NCI-H510A treated with DMSO at 0.1 percent for 48 hours (cell line): ENCODE data around the gene ZNF488.

ENCODE experiments used
- DNase-seq: peaks from one replicate; lab custom pipeline; 2025; lab: John Stamatoyannopoulos, UW

ZNF488 gene

GRCh38 chr10:47366181-47366631 is 17.9 kb downstream of the ZNF488 start:
- DNase-seq: no peak

- no peak for DNase-seq
Measured at GRCh38 chr10:47365431-47366180, 18.5 kb downstream of the ZNF488 start.

GRCh38 chr10:47364911-47365310 is 19.2 kb downstream of the ZNF488 start:
- DNase-seq: no peak

GRCh38 chr10:47364366-47364765 is 19.7 kb downstream of the ZNF488 start:
- peak; percentile 80 for DNase-seq

- DNase-seq: no peak
Measured at GRCh38 chr10:47363781-47364180, 20.3 kb downstream of the ZNF488 start.

- DNase-seq: no peak
Measured at GRCh38 chr10:47362199-47362598, 21.9 kb downstream of the ZNF488 start.

GRCh38 chr10:47361293-47361692 is 22.8 kb downstream of the ZNF488 start:
- DNase-seq: peak; percentile 24

- no peak for DNase-seq
Measured at GRCh38 chr10:47360419-47361040, 23.6 kb downstream of the ZNF488 start.

GRCh38 chr10:47359626-47360418 is 24.3 kb downstream of the ZNF488 start:
- DNase-seq: no peak

GRCh38 chr10:47359101-47359500 is 25.0 kb downstream of the ZNF488 start:
- no peak for DNase-seq

GRCh38 chr10:47358457-47358856 is 25.6 kb downstream of the ZNF488 start:
- no peak for DNase-seq

GRCh38 chr10:47357911-47358310 is 26.2 kb downstream of the ZNF488 start:
- DNase-seq: no peak

GRCh38 chr10:47357131-47357582 is 26.9 kb downstream of the ZNF488 start:
- no peak for DNase-seq

- DNase-seq: no peak
Measured at GRCh38 chr10:47356708-47357107, 27.4 kb downstream of the ZNF488 start.

GRCh38 chr10:47354900-47355299 is 29.2 kb downstream of the ZNF488 start:
- no peak for DNase-seq

- no peak for DNase-seq
Measured at GRCh38 chr10:47354165-47354564, 29.9 kb downstream of the ZNF488 start.

- DNase-seq: no peak
Measured at GRCh38 chr10:47353351-47353750, 30.7 kb downstream of the ZNF488 start.

GRCh38 chr10:47351899-47352815 is 31.9 kb downstream of the ZNF488 start:
- DNase-seq: no peak

- DNase-seq: no peak
Measured at GRCh38 chr10:47350671-47351640, 33.1 kb downstream of the ZNF488 start.

GRCh38 chr10:47349941-47350371 is 34.1 kb downstream of the ZNF488 start:
- no peak for DNase-seq
